Endothelial cell of umbilical vein (primary cell): ENCODE results near the gene CEP85.

ENCODE experiments used
- CTCF ChIP-seq, 2 donors: IDR thresholded peaks; 1 replicate in 1 of 2; 2 replicates in 1 of 2; pipeline ENCODE4 v1.5.1; 2011; ENCODE audit warnings: low read length in 2 of 2, mild to moderate bottlenecking in 2 of 2, moderate library complexity in 2 of 2, control low read depth in 1 of 2, inconsistent platforms in 1 of 2, low read depth in 1 of 2; ENCODE audit not compliant: insufficient read depth in 1 of 2; ENCODE audit errors: extremely low read depth in 1 of 2
- GATA2 ChIP-seq: IDR thresholded peaks from 2 replicates; pipeline ENCODE4 v1.7.0; 2011; ENCODE audit warnings: low read depth, mild to moderate bottlenecking, moderate library complexity, mixed read lengths, low read length; ENCODE audit not compliant: insufficient read length, insufficient read depth
- MAX ChIP-seq: IDR thresholded peaks from 2 replicates; pipeline ENCODE4 v1.6.1; 2011; ENCODE audit not compliant: insufficient read depth, insufficient read length
- POLR2AphosphoS5 ChIP-seq: IDR thresholded peaks from 2 replicates; pipeline ENCODE4 v1.6.1; 2012; ENCODE audit warnings: low read depth, mild to moderate bottlenecking, control low read depth, low read length, moderate library complexity; ENCODE audit not compliant: insufficient read depth

DNA sequence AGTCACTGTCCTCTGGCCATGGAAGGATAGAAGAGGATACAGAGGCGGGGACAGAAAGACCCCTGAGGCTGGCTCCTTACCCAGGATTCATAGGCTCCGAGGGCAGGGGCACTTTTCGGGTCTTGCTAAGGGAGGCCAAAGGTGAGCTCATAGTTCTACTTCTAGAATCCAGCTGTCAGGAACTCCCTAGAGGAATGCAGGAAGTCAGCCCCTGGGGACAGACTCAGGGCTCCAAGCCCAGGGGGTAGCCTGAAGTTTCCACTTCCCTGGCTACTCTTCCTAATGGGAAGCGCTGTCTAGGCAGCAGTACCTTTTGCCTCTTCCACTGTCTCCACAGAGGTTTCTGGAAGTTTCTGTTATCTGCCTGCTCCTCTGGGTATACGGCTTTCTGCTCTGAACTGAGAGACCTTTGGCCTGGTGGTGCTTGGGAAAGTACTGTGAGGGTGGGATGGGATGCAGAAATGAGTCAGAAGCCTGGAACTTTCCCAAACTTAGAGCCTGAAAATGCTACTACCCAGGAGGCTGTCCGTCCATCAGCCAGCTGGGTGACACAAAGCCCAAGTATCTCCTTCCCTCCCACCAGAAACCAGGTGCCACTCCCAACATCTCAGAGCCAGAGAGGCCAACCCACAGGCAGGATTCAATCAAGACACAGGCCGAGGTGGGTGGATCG, 68.9 kb downstream of the CEP85 start:
- TF ChIP-seq CTCF (IDR thresholded peaks at IDR 0.05; ENCODE audit: extremely low read depth in 1 of 2, insufficient read depth in 1 of 2, low read depth in 1 of 2, low read length in 2 of 2) (no peak), GATA2 (no peak), MAX (no peak), POLR2AphosphoS5 (no peak)
